HG03025 (cell line): Measurements from ENCODE around the gene KIAA0040.

Experiments
- ATAC-seq: cut with Tn5 transposase; IDR thresholded peaks from one replicate; pipeline ENCODE4 v1.9.1; 2021; ENCODE audit warnings: mild to moderate bottlenecking, moderate library complexity; ENCODE audit not compliant: unreplicated experiment, low FRiP score

KIAA0040 gene

DNA sequence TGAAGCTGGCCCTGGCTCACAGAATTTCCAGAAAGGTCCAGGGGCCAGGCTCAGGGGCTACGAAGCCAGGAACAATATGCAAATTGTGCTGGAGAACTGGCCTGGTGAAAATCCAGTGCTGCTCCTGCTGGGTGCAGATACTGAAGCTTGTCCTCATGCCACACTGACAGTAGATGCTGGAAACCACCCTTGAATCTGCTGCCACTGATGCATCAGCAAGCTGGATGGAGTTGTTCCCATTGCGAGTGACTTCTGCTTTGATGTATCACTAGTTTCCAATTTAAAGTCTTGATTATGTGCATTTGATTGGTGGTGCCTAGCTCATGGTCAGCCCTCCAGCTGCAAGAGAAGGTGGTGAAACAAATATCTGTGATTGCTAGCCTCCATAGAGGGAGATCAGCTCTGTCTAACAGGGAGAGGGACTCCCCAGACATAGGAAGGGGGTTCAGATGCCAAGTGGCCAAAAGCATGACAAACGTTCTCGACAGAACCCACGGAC, 11.0 kb upstream of the KIAA0040 start:
- no peak for ATAC-seq

DNA sequence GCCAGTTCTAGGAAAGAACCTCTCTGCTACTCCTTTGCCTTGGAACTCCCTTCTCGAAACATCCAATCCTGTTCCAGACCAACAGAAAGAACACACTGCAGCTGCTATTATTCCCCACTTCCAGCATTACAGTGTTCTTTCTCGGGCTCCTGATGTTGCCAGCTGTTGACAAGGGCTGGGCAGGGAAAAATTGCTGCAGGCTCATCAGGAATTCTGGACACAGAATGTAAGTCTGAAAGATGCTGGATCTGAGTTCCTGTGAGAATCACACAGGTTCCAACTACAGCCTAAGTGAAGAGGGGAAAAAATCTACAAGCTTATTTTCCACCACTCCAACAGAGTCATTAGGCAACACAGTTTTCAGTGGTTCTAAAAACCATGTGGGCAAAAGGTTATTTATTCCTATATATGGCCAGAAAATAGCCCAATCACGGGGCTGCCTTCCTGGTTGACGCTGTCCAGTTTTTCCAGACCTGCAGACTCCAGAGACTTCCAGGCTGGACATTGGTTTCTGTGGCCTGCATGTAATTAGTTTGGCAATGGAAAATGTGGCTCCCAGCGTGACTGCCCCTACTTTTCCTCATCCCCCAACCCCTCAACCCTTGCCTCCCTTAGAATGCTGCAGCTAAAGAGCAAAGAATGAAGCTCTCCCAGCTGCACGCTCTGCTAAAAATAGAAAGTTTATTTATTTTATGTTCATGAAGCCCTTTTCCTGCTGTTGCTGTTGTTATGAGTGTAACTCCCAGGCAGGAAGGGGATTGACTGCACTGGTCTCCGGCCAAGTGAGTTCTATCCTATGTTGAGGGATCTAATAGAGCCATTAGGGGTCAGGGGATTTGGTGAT, 8.3 kb upstream of the KIAA0040 start:
- ATAC-seq = no peak

DNA sequence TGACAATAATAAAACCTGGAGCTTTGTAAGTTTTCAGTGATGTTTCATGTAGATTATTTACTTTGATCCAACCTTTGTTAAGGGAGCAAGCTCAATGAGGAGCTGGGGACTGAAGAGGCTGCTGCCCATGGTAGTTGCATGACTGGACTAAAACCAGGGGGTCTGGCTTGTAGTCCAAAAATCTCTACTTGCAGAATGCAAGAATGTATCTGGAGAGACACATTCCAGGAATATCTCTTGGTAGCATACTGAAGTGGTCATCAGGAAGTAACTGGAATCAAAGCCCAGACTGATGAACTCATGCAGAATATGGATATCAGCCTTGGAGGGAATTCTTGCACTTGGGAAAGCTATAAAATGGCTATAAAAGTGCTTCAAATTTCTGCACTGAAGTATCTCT, 5.8 kb upstream of the KIAA0040 start:
- no peak for ATAC-seq

DNA sequence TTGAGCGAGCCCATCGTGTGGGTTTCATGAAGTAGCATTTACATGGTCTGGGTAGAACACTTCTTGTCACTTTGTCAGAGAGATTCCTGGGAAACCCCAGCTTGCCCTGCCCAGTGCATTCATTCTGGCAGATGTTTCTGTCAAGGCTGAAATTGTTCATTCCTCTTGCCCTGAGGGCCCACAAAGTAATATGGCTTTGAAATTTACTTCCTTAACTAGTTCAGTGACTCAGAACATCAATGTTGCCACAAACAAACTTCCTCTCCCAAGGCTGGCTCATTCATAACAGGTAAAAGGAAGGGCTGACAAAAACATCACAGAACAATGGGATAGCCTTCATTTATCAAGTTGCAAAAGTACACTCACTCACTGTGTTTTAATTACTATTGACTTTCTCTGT, 5.0 kb upstream of the KIAA0040 start:
- ATAC-seq = no peak

DNA sequence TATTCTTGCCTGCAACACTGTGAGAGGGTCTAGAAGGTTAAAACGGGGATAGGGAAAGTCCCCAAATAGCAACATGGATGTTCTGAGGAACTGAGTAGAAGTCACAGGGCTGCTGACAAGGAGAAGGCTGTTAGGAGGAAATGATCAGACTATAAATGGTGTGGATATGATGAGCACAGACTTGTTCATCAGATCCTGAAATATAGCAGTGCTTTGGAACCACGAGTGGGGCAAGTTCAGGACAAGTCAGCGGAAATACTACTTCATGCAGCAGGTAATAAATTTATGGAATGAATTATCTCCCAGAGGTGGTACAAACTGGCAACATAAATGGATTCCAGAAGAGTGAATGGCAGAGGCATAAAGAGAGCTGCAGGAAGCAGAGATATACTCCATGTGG, 3.2 kb upstream of the KIAA0040 start:
- no peak for ATAC-seq

DNA sequence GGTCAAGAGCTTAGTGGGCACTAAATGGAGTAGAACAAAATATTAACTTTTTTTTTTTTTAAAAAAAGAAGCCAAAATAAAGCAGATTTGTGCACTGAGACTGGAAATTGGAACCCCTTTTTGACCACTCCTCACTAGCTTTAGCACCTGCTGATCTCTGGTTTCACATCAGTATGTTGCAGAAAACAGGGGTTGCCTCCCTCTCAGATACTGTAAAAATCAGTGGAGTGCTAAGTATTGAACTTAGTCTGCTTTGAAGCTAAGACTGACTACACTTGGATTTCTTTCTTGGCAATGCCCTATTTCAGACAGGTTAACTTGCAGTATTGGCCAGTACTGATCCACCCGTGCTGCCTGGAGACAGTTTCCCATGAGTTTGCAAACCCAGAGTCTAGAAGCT, 2.7 kb upstream of the KIAA0040 start:
- no peak for ATAC-seq

DNA sequence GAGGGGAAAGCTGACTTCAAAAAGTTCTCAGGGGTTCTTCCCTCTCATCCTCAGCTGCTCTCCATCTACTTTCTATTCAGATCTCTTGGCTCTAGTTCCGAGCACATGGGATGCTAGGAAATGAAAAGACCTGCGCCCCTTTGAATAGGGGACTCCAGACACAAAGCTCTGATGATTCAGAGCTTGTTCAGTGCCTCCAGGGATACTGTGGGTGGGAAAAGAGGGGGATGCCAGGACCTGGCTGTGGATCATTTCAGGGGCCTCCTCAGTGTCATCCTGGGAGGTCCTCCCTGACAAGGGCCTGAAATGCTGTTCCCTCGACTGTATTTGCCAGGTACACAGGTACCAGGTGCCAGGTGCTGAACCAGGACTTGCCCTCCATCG, 943 bp upstream of the KIAA0040 start:
- no peak for ATAC-seq

DNA sequence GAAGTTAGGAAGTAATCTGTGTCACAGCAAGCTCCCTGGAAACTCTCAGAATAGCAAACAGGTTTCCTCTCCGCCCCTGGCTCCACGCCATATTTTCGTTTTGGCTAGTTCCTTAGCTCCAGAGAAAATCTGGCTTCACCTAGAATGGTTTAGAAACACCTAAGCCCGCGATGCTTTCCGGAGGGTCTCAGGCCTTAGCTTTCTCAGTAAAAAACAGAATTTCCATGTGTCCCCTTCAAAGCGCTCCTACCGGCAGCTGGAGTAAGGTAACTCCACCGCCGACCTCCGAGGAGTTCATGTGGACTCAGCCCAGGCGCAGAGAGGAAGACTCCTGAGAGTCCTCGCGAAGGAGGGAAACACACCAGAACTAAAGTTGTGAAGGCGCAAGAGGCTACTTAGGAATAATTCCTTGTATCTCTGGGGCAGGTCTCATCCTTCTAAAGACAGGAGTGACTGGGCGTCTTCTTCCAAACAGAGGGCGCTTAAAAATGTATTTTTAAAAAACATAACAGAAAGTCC, 406 bp downstream of the KIAA0040 start:
- ATAC-seq = no peak

DNA sequence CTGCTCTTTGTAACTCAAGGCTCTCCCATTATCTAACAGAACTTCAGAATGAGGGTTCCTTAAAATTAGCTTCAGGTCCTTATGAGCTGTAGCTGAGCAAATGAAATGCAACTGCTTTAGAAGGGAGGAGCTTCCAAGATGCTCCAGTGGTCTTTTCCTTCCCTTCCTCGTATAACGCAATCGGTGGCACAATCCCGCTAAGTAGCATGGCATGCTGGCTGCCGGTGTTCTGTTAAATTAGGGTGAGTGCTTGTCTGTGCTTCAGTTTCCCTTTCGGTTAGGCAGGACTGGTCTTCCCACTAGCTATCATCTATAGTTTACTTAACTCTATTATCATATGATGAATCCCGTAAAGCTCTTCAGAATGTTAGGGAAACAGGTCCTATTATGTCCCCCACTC, 917 bp downstream of the KIAA0040 start:
- no peak for ATAC-seq

DNA sequence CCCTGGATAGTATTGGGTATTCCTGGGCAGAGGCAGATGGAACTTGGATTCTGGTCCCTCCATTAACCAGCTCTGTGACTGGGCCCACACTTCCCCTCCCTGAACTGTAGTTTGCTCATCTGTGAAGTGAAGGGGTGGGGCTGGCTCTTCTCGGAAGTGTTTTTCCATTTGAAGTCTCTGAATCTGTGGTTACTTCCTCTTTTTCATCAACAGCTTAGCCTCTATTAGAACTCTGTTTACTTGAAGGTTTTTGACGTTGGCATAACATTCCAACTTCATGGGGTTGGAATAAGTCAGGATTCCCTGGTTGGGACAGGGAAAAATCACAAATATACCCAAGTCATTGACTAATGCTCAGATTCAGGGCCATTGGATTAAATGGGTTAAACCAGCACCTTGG, 3.6 kb downstream of the KIAA0040 start:
- peak; percentile 48 for ATAC-seq

DNA sequence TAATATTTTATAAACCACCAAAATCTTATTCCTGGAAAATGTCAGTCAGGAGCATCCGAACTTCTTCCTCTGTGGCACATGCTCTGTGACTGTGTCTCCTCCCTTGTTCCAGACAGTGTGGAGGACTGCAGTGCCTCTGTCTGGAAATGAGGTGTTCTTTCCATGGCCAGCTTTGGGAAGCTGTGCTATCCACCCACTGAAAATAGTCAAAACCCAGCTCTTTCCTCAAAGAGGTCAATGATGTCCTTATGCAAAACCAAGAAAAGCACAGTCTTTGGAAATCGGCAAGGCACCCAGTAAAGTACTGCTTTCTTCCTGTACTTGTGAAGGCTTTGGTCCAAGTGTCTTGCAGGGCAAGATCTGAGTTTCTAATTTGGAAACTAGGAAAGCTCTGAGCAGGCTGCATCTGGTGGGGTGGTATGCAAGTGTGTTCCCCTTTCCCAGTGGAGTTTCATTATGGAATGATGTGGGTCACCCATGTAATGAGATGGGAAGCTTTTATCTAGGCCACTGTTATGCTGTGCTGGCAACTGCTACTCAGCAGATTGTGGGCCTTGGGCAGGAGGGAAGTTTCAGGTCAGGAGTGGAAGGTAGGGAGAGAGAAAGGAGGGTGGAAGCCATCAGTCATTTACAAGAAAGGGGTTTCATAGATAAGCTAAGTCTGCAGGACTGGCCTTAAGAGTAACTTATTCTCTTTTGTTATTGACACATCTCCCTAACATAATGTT, 6.0 kb downstream of the KIAA0040 start:
- ATAC-seq = no peak

DNA sequence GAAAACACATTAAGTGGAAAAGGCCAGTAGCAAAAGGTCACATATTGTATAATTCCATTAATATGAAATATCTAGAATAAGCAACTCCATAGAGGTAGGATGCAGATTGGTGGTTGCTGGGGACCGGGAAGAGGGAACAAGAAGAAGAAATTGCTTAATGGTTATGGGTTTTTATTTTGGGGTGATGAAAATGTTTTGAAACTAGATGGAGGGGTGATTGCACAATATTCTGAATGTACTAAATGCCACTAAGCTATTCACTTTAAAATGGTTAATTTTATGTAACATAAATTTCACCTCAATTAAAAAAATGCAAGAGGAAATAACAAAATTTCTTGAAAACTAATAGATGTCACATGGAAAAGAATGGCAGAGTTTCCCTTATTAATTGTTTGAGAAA, 6.7 kb downstream of the KIAA0040 start:
- ATAC-seq = no peak

DNA sequence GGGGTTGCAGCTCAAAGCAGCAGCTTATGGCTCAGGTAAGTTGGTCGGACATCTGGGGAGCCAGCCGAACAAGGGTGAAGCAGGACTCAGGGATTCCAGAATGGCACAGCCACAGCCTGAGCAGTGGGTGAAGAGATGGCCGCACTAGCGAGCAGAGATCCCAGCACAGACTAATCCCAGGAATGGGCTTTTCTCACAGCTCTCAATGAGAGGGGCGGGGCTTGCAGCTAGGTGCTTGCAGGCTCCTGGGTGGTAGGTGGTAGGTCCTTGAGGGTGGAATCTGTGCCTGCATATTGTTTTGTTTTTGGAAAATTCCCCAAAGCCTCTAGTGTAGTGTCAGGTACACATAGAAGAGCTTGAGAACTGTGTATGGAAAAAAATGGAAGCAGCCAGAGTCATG, 9.0 kb downstream of the KIAA0040 start:
- ATAC-seq = no peak

DNA sequence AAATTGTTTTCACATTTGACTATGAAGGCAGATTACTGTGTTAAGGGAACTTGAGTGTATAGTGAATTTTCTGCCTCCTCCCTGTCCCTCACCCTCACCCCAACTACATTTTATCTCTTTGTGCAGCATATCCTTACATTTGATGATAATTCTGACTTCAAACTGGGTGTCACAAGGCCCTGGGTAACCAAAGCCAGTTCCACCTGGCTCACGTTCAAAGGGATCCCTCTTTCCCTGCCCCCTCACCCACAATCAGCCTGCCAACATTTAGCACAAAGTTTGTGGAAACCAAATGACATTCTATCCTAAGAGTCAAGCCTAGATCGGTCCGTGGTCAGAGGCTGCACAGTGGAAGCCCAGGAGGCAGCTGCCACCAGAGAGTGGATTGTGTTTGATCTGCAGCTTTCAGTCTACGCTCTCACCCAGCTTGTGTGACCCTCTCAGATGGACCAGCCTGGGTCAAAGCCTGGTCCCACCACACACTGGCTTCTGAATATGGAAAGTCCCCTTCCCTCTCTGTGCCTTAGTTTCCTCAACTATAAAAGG, 10.3 kb downstream of the KIAA0040 start:
- ATAC-seq = no peak

DNA sequence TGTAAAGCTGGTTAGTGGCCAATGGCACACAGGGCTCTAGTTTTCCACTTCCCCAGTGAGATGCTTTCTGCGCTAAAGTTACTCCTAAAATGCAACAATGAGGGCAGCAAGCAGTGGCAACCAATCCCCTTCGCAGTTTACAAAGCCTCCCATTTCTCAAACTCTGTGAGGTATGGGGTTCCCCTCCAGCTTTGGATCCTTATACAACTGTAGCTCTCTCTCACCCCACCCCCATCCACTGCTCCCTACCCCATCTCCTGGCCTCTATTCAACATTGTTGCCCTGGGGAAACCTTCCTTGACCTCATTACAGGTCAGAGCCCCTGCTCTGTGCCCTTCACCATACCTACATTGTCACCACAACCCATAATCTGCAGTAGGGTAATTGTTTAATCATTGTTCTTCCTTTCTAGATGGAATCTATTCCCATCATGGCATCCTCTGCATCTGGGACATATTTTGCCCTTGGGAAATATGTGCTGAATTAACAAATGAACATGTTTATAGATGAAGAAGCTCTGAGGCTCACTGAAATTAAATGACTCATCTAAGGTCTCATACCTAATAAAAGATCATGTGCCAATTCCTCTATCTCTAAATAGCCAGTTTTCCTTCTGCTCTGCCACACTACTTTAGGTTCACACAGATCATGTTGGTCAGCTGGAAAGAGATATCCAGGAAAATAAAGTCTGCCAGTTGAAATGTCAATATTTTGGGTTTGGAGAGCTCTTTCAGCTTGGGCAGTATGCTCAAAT, 12.6 kb downstream of the KIAA0040 start:
- no peak for ATAC-seq

DNA sequence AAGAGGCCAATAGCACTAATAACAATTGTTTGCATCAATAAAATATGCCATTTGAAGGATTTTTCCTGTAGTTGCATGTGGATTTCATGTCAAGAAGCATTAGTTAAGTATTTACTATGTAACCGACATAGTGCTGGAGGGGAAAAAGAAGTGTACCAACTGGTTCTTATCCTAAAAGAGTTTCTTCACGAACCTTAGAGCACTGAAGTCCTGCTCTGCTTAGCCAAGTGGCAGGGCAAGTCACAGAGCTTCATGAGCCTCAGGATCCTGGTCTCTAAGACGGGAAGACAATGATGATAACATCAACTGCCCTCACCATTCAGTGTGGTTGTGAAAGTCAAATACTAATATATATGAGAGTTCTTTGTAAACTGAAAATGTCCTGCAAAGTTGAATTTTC, 14.1 kb downstream of the KIAA0040 start:
- no peak for ATAC-seq

DNA sequence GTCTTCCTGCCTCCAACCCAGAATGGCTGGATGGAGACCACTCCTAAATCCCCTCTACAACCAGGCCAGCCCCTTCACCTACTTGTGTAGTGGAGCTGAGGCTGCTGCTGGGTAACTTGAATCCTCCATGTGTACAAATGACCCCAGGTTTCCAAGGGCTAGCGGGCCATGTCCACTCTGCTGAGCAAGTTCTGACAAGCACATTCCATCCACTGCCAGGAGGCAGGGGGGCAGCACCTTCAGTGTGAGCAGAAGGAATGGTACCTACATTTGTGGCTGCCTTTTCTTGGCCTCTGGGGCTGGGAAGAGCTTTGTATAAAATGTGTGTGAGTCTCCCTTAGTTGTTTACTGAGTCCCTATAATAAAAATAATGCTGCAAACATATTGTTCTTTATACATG, 14.5 kb downstream of the KIAA0040 start:
- no peak for ATAC-seq

DNA sequence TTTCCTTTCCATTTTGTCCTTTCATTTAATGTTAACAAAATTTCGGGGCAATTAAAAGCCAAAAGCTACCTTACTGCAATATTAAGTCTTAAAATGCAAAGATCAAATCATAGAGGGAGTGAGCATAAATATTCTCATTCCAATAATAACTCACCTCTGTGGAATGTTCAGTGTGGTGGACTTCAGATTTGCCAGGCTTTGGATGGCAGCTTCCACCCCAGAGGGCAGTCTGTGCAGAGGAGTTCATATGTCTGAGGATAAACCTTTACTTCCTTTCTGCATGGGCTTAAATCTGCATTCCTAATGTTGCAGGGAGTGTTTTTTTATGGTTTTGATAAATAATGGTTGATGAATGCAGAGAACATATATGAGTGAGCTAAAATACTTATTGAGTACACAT, 16.3 kb downstream of the KIAA0040 start:
- ATAC-seq = no peak

DNA sequence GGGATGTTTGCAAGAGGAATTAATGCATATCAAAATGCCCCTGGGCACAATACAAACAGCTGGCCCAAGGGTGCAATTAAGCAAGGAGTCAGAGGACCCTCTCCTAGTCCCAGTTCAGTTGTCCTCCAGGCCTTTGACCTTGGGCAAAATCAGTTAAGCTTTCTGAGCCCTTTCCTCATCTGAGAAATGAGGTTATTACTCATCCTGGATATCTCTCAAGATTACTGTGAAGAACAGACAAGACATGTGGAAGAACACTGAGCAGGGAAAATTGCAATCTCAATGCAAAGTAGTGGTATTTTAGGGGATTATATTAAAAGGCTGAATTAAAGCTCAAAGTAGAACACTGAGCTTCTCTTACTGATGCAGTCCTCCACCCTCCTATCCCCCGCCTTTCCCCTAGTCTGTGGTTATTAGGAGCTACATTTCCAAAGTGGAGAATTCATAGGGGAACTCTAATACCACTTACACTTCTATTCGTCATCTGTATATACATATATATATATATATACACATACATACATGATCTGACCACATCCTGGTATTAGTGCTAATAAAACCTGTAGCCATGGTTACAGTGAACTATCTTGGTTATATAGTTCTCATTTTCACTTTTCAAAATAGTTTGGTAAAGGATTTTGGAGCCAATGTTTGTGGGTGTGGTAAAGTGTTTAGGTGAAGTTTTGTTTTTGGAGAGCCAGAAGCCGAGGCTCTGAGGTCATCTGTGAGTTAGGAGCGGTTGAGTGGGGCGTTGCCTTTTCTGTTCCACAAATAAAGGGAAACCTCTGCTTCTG, 18.1 kb downstream of the KIAA0040 start:
- ATAC-seq = peak; percentile 52

DNA sequence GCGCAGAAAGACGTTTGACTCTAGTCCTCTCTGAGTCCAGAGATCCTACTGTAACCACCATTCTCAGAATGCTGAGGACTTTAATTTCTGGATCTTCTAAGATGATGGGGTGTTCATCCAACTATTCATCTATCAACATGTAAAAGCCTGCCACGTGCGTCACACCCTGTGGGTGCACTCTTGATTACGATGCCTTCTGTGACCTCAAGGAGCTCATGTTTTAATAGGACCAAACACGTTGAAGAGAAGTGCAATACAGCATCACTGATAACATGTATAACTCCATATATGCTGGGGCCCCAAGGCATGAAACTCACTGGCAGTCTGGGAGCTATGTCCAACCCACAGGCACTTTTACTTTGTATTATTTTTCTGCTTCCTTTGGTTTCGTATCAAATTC, 19.0 kb downstream of the KIAA0040 start:
- no peak for ATAC-seq
